Measurements from ENCODE around the gene PDZD2. TPM values are rescaled to one million over a fixed set of nuclear protein-coding genes. Genes with fewer than 3 reads are reported as not detected.

The PDZD2 gene
- total and polyA plus RNA-seq, 2 donors (not counting 3 experiments of a cell fraction or from before 2014, with no cell fraction given): 0.66 to 6.9 TPM

- POLR2A ChIA-PET: no interaction called here
- Histone ChIP-seq H3K4me2 (ENCODE audit: insufficient read depth, low read length) (peak overlapping the region; percentile 29), H4K20me1 (replicated peaks; ENCODE audit: control insufficient read depth, extremely low read depth, insufficient read depth, low read length) (no peaks in the 10 kb centered on the region), H3K4me1 (ENCODE audit: control insufficient read depth, extremely low read depth, insufficient read depth, low read length) (peaks cover 14% of the 10 kb centered on the region), H3K79me2 (ENCODE audit: control insufficient read depth, insufficient read depth, low read length) (no peaks in the 10 kb centered on the region), H3K9me3 (replicated peaks; ENCODE audit: control insufficient read depth, insufficient read depth, low read length) (peaks cover 2% of the 10 kb centered on the region), H3K4me3 (replicated peaks in 1 of 3; ENCODE audit: insufficient read depth in 1 of 3, low read depth in 1 of 3, low read length in 3 of 3) (no peak overlapping the region), H3K9ac (replicated peaks; ENCODE audit: extremely low read depth, insufficient read depth, low read length) (no peak overlapping the region), H3K27ac (ENCODE audit: insufficient read depth, low read depth, low read length) (peak overlapping the region; percentile 3), H3K27me3 (ENCODE audit: control insufficient read depth in 2 of 2, insufficient read depth in 2 of 2, low read length in 2 of 2) (no peaks in the 10 kb centered on the region), H3K9me1 (replicated peaks; ENCODE audit: control insufficient read depth, extremely low read depth, insufficient read depth, low read length) (no peaks in the 10 kb centered on the region), H2AFZ (ENCODE audit: low read depth, low read length) (no peak overlapping the region), H3K36me3 (ENCODE audit: control insufficient read depth in 2 of 2, extremely low read depth in 1 of 2, insufficient read depth in 2 of 2, low read length in 2 of 2) (no peaks in the 10 kb centered on the region)
- no TSS peak for BruUV-seq (replicated peaks)
- CTCF ChIA-PET: no interaction called here
- TF ChIP-seq GATA2 (IDR thresholded peaks at IDR 0.05; ENCODE audit: insufficient read depth, insufficient read length, low read depth, low read length) (no peak), FOS (IDR thresholded peaks at IDR 0.05; ENCODE audit: borderline replicate concordance, insufficient read depth, low read length) (no peak)
- intact Hi-C loops (cut with micrococcal nuclease): no loop called here
- peak; percentile 37 for FAIRE-seq
- no peak for DNase-seq (ENCODE audit: low read depth, low spot score)
- dilution Hi-C loops (cut with MboI; ENCODE audit: extremely low pct_ligation_motif_present, low sequenced_read_pairs): no loop called here
Observed at GRCh38 chr5:31860726-31861433, 221.9 kb downstream of the PDZD2 start.

DNA sequence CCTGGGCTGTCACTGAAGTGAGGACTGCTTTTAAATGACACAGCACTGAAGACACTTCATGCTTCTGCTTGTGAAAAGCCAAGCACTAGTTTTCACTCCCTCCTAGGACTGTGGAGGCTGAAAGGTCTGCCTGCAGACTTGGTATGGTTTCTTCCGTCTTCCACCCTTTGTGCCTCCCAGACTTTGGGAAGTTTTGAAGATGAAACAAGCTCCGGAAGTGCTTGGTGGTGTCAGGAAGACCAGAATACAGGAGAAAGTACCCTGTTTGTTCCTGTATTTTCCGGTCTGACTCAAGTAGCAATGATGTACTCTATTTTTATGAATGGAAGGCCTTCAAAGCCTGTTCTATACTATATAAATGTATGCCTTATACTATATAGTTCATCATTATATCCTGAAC lies 222.7 kb downstream of the PDZD2 start:
- FAIRE-seq (peak; percentile 71), DNase-seq (ENCODE audit: low read depth, low spot score) (peak; percentile 3)
- intact Hi-C loops (cut with micrococcal nuclease) (no loop called here), dilution Hi-C loops (cut with MboI; ENCODE audit: extremely low pct_ligation_motif_present, low sequenced_read_pairs) (no loop called here)
- H3K4me2 ChIP-seq (ENCODE audit: insufficient read depth, low read length): peak overlapping the region; percentile 78
- POLR2A ChIA-PET: no interaction called here
- H3K4me1 ChIP-seq (ENCODE audit: control insufficient read depth, extremely low read depth, insufficient read depth, low read length): peaks cover 13% of the 10 kb centered on the region
- no peaks in the 10 kb centered on the region for H3K79me2 ChIP-seq (ENCODE audit: control insufficient read depth, insufficient read depth, low read length)
- H3K27me3 ChIP-seq (ENCODE audit: control insufficient read depth in 2 of 2, insufficient read depth in 2 of 2, low read length in 2 of 2): no peaks in the 10 kb centered on the region
- TF ChIP-seq MYC (IDR thresholded peaks at IDR 0.05; ENCODE audit: low read depth, low read length): no peak
- TF ChIP-seq FOS (IDR thresholded peaks at IDR 0.05; ENCODE audit: borderline replicate concordance, insufficient read depth, low read length): no peak
- TF ChIP-seq POLR2A (IDR thresholded peaks at IDR 0.05; ENCODE audit: low read depth, low read length): no peak
- TF ChIP-seq, protein P1, sequence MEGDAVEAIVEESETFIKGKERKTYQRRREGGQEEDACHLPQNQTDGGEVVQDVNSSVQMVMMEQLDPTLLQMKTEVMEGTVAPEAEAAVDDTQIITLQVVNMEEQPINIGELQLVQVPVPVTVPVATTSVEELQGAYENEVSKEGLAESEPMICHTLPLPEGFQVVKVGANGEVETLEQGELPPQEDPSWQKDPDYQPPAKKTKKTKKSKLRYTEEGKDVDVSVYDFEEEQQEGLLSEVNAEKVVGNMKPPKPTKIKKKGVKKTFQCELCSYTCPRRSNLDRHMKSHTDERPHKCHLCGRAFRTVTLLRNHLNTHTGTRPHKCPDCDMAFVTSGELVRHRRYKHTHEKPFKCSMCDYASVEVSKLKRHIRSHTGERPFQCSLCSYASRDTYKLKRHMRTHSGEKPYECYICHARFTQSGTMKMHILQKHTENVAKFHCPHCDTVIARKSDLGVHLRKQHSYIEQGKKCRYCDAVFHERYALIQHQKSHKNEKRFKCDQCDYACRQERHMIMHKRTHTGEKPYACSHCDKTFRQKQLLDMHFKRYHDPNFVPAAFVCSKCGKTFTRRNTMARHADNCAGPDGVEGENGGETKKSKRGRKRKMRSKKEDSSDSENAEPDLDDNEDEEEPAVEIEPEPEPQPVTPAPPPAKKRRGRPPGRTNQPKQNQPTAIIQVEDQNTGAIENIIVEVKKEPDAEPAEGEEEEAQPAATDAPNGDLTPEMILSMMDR (IDR thresholded peaks at IDR 0.05; ENCODE audit: extremely low read depth in 1 of 2, insufficient read depth in 1 of 2, low read depth in 1 of 2, low read length in 2 of 2): no peak
- TF ChIP-seq, protein P2, sequence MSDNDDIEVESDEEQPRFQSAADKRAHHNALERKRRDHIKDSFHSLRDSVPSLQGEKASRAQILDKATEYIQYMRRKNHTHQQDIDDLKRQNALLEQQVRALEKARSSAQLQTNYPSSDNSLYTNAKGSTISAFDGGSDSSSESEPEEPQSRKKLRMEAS (IDR thresholded peaks at IDR 0.05; ENCODE audit: insufficient read depth, insufficient read length): no peak
- TF ChIP-seq GATA2 (IDR thresholded peaks at IDR 0.05; ENCODE audit: insufficient read depth, insufficient read length, low read depth, low read length): no peak
- no peak for TF ChIP-seq EZH2 (IDR thresholded peaks at IDR 0.05; ENCODE audit: borderline replicate concordance, low read depth, low read length, severe bottlenecking)
- no peak for TF ChIP-seq JUN (IDR thresholded peaks at IDR 0.05; ENCODE audit: borderline replicate concordance, insufficient read depth, insufficient read length, low read depth)
- no peak for TF ChIP-seq POLR2AphosphoS5 (IDR thresholded peaks at IDR 0.05; ENCODE audit: insufficient read depth, low read depth, low read length)
- H3K9ac ChIP-seq (replicated peaks; ENCODE audit: extremely low read depth, insufficient read depth, low read length): no peak overlapping the region
- H3K9me1 ChIP-seq (replicated peaks; ENCODE audit: control insufficient read depth, extremely low read depth, insufficient read depth, low read length): no peaks in the 10 kb centered on the region
- no peak overlapping the region for H3K4me3 ChIP-seq (replicated peaks in 1 of 3; ENCODE audit: insufficient read depth in 1 of 3, low read depth in 1 of 3, low read length in 3 of 3)
- H4K20me1 ChIP-seq (replicated peaks; ENCODE audit: control insufficient read depth, extremely low read depth, insufficient read depth, low read length): no peaks in the 10 kb centered on the region
- no TSS peak for BruUV-seq (replicated peaks)
- peak overlapping the region; percentile 3 for H3K27ac ChIP-seq (ENCODE audit: insufficient read depth, low read depth, low read length)
- peaks cover 2% of the 10 kb centered on the region for H3K9me3 ChIP-seq (replicated peaks; ENCODE audit: control insufficient read depth, insufficient read depth, low read length)
- H3K36me3 ChIP-seq (ENCODE audit: control insufficient read depth in 2 of 2, extremely low read depth in 1 of 2, insufficient read depth in 2 of 2, low read length in 2 of 2): no peaks in the 10 kb centered on the region
- CTCF ChIA-PET: no interaction called here
- no peak overlapping the region for H2AFZ ChIP-seq (ENCODE audit: low read depth, low read length)

Measured in endothelial cell of umbilical vein (primary cell).